ENCODE results near the gene CNTROB. TPM values are rescaled to one million over a fixed set of nuclear protein-coding genes. Genes with fewer than 3 reads are reported as not detected.

The CNTROB gene
- total and polyA plus RNA-seq, 10 of the 15 experiments (the other 5 are each of a cell fraction or from before 2014, with no cell fraction given), result 2.0 to 36.2 (median 28.2) TPM

DNA sequence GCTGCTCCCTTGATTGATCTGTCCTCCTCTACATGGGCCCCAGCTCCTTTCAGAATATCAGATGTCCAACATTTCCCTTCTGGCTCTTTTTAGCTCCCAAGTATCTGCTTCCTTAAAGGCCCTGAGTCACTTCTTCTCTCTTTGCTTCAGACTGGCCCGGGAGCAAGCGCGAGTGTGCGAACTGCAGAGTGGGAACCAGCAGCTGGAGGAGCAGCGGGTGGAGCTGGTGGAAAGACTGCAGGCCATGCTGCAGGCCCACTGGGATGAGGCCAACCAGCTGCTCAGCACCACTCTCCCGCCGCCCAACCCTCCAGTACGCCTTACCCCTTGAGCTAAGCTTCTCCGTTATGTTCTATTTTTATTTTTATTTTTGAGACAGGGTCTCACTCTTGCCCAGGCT, 12.3 kb downstream of the CNTROB start:
- Histone ChIP-seq H3K27me3 (replicated peaks in 1 of 2; ENCODE audit: control insufficient read depth in 2 of 2, insufficient read depth in 2 of 2, low read length in 1 of 2) (no peaks in the 10 kb centered on the region), H2AFZ (ENCODE audit: control insufficient read depth, low read depth, low read length) (no peak overlapping the region), H3K9me3 (replicated peaks; ENCODE audit: control insufficient read depth, insufficient read depth, low read length) (no peaks in the 10 kb centered on the region), H3K9ac (ENCODE audit: control insufficient read depth, insufficient read depth, low read length) (no peak overlapping the region), H4K20me1 (ENCODE audit: control insufficient read depth, insufficient read depth) (no peaks in the 10 kb centered on the region), H3K79me2 (ENCODE audit: control insufficient read depth, insufficient read depth, low read length) (no peaks in the 10 kb centered on the region), H3K4me1 (ENCODE audit: control insufficient read depth, insufficient read depth, low read length) (no peaks in the 10 kb centered on the region), H3K4me3 (no peak overlapping the region), H3K36me3 (ENCODE audit: control insufficient read depth in 2 of 2, insufficient read depth in 2 of 2, low read length in 1 of 2) (peaks cover 12 to 33% of the 10 kb centered on the region in 2 experiments), H3K4me2 (ENCODE audit: control insufficient read depth, insufficient read depth) (no peak overlapping the region), H3K27ac (ENCODE audit: control insufficient read depth, insufficient read depth) (no peak overlapping the region)
- ChIA-PET POLR2A (interaction anchor here (0.6 to 2.1 kb wide), 4 partner anchors 9 to 188 kb away, joined by 3 to 6 read pairs (median 4); partner anchors contain the start of gene CNTROB), CTCF (interaction anchor here (1.6 to 2.9 kb wide), 4 partner anchors 9 to 45 kb away, joined by 5 to 14 read pairs (median 6); partner anchors contain the start of genes CNTROB and TRAPPC1), SMC1A (ENCODE audit: uncharacterized antibody, unreplicated experiment) (interaction anchor here (0.6 to 2.1 kb wide), 9 partner anchors 9 to 83 kb away, joined by 3 to 9 read pairs (median 3); no protein-coding TSS in a partner anchor), RAD21 (ENCODE audit: unreplicated experiment) (interaction anchor here (0.9 to 1.0 kb wide), 3 partner anchors 9 to 12 kb away, joined by 3 read pairs; partner anchors contain the start of genes CNTROB and TRAPPC1)
- WGBS (ENCODE audit: insufficient coverage, insufficient replicate concordance, low lambda C conversion rate, missing lambda C conversion rate), result 97% methylated on average over 9 of the region's 9 CpGs
- in situ Hi-C loops (cut with MboI), result no loop called here
- no TSS peak for BruUV-seq (replicated peaks)
- DNase-seq (ENCODE audit: low read depth, low spot score), result no peak
- FAIRE-seq, result no peak
- ATAC-seq, result no peak
- intact Hi-C loops (cut with micrococcal nuclease; ENCODE audit: unreplicated experiment), result no loop called here
- no peak for TF ChIP-seq HCFC1 (IDR thresholded peaks at IDR 0.05; ENCODE audit: low read length)
- TF ChIP-seq HDAC2 (IDR thresholded peaks at IDR 0.05), result no peak
- TF ChIP-seq, protein P1, sequence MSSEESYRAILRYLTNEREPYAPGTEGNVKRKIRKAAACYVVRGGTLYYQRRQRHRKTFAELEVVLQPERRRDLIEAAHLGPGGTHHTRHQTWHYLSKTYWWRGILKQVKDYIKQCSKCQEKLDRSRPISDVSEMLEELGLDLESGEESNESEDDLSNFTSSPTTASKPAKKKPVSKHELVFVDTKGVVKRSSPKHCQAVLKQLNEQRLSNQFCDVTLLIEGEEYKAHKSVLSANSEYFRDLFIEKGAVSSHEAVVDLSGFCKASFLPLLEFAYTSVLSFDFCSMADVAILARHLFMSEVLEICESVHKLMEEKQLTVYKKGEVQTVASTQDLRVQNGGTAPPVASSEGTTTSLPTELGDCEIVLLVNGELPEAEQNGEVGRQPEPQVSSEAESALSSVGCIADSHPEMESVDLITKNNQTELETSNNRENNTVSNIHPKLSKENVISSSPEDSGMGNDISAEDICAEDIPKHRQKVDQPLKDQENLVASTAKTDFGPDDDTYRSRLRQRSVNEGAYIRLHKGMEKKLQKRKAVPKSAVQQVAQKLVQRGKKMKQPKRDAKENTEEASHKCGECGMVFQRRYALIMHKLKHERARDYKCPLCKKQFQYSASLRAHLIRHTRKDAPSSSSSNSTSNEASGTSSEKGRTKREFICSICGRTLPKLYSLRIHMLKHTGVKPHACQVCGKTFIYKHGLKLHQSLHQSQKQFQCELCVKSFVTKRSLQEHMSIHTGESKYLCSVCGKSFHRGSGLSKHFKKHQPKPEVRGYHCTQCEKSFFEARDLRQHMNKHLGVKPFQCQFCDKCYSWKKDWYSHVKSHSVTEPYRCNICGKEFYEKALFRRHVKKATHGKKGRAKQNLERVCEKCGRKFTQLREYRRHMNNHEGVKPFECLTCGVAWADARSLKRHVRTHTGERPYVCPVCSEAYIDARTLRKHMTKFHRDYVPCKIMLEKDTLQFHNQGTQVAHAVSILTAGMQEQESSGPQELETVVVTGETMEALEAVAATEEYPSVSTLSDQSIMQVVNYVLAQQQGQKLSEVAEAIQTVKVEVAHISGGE (CRISPR knock-in tag; IDR thresholded peaks at IDR 0.05), result no peak
- TF ChIP-seq, protein P2, sequence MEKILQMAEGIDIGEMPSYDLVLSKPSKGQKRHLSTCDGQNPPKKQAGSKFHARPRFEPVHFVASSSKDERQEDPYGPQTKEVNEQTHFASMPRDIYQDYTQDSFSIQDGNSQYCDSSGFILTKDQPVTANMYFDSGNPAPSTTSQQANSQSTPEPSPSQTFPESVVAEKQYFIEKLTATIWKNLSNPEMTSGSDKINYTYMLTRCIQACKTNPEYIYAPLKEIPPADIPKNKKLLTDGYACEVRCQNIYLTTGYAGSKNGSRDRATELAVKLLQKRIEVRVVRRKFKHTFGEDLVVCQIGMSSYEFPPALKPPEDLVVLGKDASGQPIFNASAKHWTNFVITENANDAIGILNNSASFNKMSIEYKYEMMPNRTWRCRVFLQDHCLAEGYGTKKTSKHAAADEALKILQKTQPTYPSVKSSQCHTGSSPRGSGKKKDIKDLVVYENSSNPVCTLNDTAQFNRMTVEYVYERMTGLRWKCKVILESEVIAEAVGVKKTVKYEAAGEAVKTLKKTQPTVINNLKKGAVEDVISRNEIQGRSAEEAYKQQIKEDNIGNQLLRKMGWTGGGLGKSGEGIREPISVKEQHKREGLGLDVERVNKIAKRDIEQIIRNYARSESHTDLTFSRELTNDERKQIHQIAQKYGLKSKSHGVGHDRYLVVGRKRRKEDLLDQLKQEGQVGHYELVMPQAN (conservative IDR thresholded peaks at IDR 0.05), result no peak
- TF ChIP-seq SIX5 (IDR thresholded peaks at IDR 0.05; ENCODE audit: low read depth, low read length, severe bottlenecking), result no peak
- no peak for TF ChIP-seq E2F8 (IDR thresholded peaks at IDR 0.05; ENCODE audit: low read depth, partially characterized antibody)
- TF ChIP-seq BCL3 (IDR thresholded peaks at IDR 0.05; ENCODE audit: borderline replicate concordance, insufficient read depth, low read depth, low read length, poor library complexity, severe bottlenecking), result no peak
- TF ChIP-seq IKZF1 (conservative IDR thresholded peaks at IDR 0.05), result no peak
- TF ChIP-seq REST (IDR thresholded peaks at IDR 0.05; ENCODE audit: low read depth, low read length), result no peak
